ENCODE results near the gene COL6A5.

Gene COL6A5

GRCh38 chr3:130456540-130456939 is 111.1 kb downstream of the COL6A5 start:
- DNase-seq: no peak

GRCh38 chr3:130457671-130458070 is 112.2 kb downstream of the COL6A5 start:
- no peak for DNase-seq

- DNase-seq: no peak
Measured at GRCh38 chr3:130459944-130460343, 114.5 kb downstream of the COL6A5 start.

- no peak for DNase-seq
Measured at GRCh38 chr3:130462089-130462488, 116.6 kb downstream of the COL6A5 start.

GRCh38 chr3:130463221-130463620 is 117.7 kb downstream of the COL6A5 start:
- DNase-seq: no peak

- no peak for DNase-seq
Measured at GRCh38 chr3:130465521-130465920, 120.0 kb downstream of the COL6A5 start.

- no peak for DNase-seq
Measured at GRCh38 chr3:130468311-130468710, 122.8 kb downstream of the COL6A5 start.

GRCh38 chr3:130470126-130470525 is 124.7 kb downstream of the COL6A5 start:
- no peak for DNase-seq

GRCh38 chr3:130473416-130473815 is 127.9 kb downstream of the COL6A5 start:
- DNase-seq: no peak

- no peak for DNase-seq
Measured at GRCh38 chr3:130480736-130481135, 135.3 kb downstream of the COL6A5 start.

GRCh38 chr3:130488288-130488687 is 142.8 kb downstream of the COL6A5 start:
- no peak for DNase-seq

GRCh38 chr3:130488769-130489450 is 143.4 kb downstream of the COL6A5 start:
- DNase-seq: no peak

GRCh38 chr3:130490241-130490640 is 144.8 kb downstream of the COL6A5 start:
- DNase-seq: no peak

GRCh38 chr3:130491431-130491830 is 146.0 kb downstream of the COL6A5 start:
- no peak for DNase-seq

GRCh38 chr3:130504701-130505100 is 159.2 kb downstream of the COL6A5 start:
- DNase-seq: no peak

GRCh38 chr3:130506031-130506430 is 160.6 kb downstream of the COL6A5 start:
- DNase-seq: no peak

GRCh38 chr3:130507746-130508145 is 162.3 kb downstream of the COL6A5 start:
- DNase-seq: no peak

- no peak for DNase-seq
Measured at GRCh38 chr3:130509008-130509407, 163.5 kb downstream of the COL6A5 start.

GRCh38 chr3:130514681-130515080 is 169.2 kb downstream of the COL6A5 start:
- no peak for DNase-seq

GRCh38 chr3:130515755-130516154 is 170.3 kb downstream of the COL6A5 start:
- DNase-seq: no peak

GRCh38 chr3:130516645-130517512 is 171.4 kb downstream of the COL6A5 start, which contains the start of gene COL6A6:
TSS of gene COL6A6 (plus strand) at chr3:130517177. CDS start at chr3:130560365, 43,188 bp downstream.
- no peak for DNase-seq

GRCh38 chr3:130517602-130518001 is 172.1 kb downstream of the COL6A5 start:
- no peak for DNase-seq

GRCh38 chr3:130519754-130520153 is 174.3 kb downstream of the COL6A5 start:
- no peak for DNase-seq

GRCh38 chr3:130522399-130522798 is 176.9 kb downstream of the COL6A5 start:
- DNase-seq: no peak

Data from activated CD4-positive, alpha-beta T cell treated with anti-CD3 and anti-CD28 coated beads, Interleukin-2, amount 50 U/mL, for 48 hours (primary cell).